ACC112 (cell line): Measurements from ENCODE around the gene HSFX2.
"Not testable (repeated sequence)": the region's sequence is repeated elsewhere in the genome, so short reads cannot be mapped to it uniquely, and the experiment has no call there.

Source experiments
- H2AFZ ChIP-seq: fragments of 200-600 bp; sonication (generic); one replicate; pipeline ENCODE4 v1.6.0; 2017; ENCODE audit warnings: antibody characterized with exemption, low read length; ENCODE audit not compliant: unreplicated experiment
- H3K27ac ChIP-seq: fragments of 200-600 bp; sonication (generic); 2 replicates; pipeline ENCODE4 v1.5.1; 2014; ENCODE audit warnings: low read depth, mild to moderate bottlenecking, antibody characterized with exemption, low read length, moderate library complexity
- H3K27me3 ChIP-seq: fragments of 200-600 bp; sonication (generic); 2 replicates; pipeline ENCODE4 v1.6.1; 2014; ENCODE audit warnings: mild to moderate bottlenecking, antibody characterized with exemption, low read length, moderate library complexity, mixed read lengths; ENCODE audit not compliant: insufficient read depth
- H3K36me3 ChIP-seq: fragments of 200-600 bp; sonication (generic); 2 replicates; pipeline ENCODE4 v1.6.1; 2016; ENCODE audit warnings: mild to moderate bottlenecking, antibody characterized with exemption, low read length, moderate library complexity, mixed read lengths; ENCODE audit not compliant: insufficient read depth
- H3K4me1 ChIP-seq: fragments of 200-600 bp; sonication (generic); one replicate; pipeline ENCODE4 v1.6.1; 2016; ENCODE audit warnings: low read length, mixed read lengths; ENCODE audit not compliant: insufficient read depth, unreplicated experiment, control insufficient read depth
- H3K4me3 ChIP-seq: fragments of 200-600 bp; sonication (generic); 2 replicates; pipeline ENCODE4 v1.5.1; 2014; ENCODE audit warnings: mild to moderate bottlenecking, low read depth, low read length
- H3K79me2 ChIP-seq: fragments of 200-600 bp; sonication (generic); one replicate; pipeline ENCODE4 v1.6.0; 2016; ENCODE audit warnings: low read length; ENCODE audit not compliant: control insufficient read depth, unreplicated experiment, insufficient read depth

The HSFX2 gene

GRCh38 chrX:149590993-149591392, 4.1 kb downstream of the HSFX2 start:
- H2AFZ ChIP-seq, H3K36me3 ChIP-seq, H3K27me3 ChIP-seq, H3K27ac ChIP-seq, H3K79me2 ChIP-seq, H3K4me1 ChIP-seq, H3K4me3 ChIP-seq: not testable (repeated sequence)

- not testable (repeated sequence) for H3K79me2 ChIP-seq, H3K4me1 ChIP-seq, H2AFZ ChIP-seq, H3K27ac ChIP-seq, H3K27me3 ChIP-seq, H3K36me3 ChIP-seq, H3K4me3 ChIP-seq
Observed at GRCh38 chrX:149587359-149587758, 7.8 kb downstream of the HSFX2 start, which contains the start of gene MAGEA9B. MAGEA9B (minus strand) TSS chrX:149587459; CDS start chrX:149583179, 4,280 bp downstream.

GRCh38 chrX:149585631-149586030, 9.5 kb downstream of the HSFX2 start:
- H3K27me3 ChIP-seq, H3K27ac ChIP-seq, H3K36me3 ChIP-seq, H3K4me1 ChIP-seq, H3K79me2 ChIP-seq, H2AFZ ChIP-seq, H3K4me3 ChIP-seq: not testable (repeated sequence)

DNA sequence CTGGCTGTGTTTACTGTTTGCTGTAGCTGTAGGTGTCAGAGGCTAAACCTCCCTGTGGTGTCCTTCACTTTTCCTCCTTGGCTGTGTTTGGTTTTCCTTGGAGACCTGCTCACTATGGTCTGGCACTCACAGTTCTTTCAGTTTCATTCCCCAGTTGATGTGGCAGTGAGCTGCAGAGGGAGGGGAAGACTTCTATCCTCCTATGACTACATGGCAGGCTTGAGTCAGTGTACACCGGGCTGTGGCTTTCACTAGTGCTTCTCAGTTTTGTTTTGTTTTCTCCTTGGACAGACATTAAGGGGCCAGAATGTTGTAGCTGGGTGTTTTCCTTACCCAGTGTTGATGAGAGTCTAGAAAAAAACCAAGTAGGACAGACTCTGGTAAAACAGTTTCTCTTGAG, 21.7 kb downstream of the HSFX2 start:
- H3K4me3 ChIP-seq, H3K36me3 ChIP-seq, H3K27ac ChIP-seq, H2AFZ ChIP-seq, H3K4me1 ChIP-seq, H3K79me2 ChIP-seq, H3K27me3 ChIP-seq: not testable (repeated sequence)

- no peak overlapping the region for H3K27ac ChIP-seq
- H3K79me2 ChIP-seq = no peaks in the 10 kb centered on the region
- no peak overlapping the region for H3K4me3 ChIP-seq
- H2AFZ ChIP-seq = no peak overlapping the region
- H3K36me3 ChIP-seq = no peaks in the 10 kb centered on the region
- peaks cover 4% of the 10 kb centered on the region for H3K4me1 ChIP-seq
- H3K27me3 ChIP-seq = no peaks in the 10 kb centered on the region
Observed at GRCh38 chrX:149572743-149573142, 22.4 kb downstream of the HSFX2 start.

GRCh38 chrX:149571770-149572169, 23.3 kb downstream of the HSFX2 start:
- Histone ChIP-seq H3K27me3 (no peaks in the 10 kb centered on the region), H3K27ac (no peak overlapping the region), H2AFZ (no peak overlapping the region)

DNA sequence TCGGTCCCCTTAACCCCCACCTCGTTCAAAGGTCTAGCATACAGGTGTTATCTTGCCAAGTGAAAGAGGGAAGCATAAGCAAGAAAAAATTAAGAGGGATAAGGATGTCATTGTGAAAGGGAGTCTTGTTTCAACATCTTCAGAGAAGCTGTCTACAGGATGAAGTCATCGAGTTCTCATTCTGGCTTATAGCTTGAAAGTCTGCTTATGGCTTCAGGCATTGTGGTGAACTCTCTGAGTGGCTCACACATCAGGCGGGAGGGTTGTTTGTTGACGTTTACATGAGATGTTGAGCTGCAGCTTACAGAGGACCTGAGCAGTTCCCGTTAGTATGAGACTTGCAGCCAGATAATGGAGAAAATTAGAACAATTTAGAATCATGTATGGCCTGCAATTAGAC, 24.4 kb downstream of the HSFX2 start:
- Histone ChIP-seq H3K36me3 (no peaks in the 10 kb centered on the region), H3K4me3 (no peak overlapping the region), H3K27me3 (no peaks in the 10 kb centered on the region), H3K27ac (no peak overlapping the region), H3K79me2 (no peaks in the 10 kb centered on the region), H3K4me1 (peaks cover 4% of the 10 kb centered on the region), H2AFZ (no peak overlapping the region)

More at GRCh38 chrX:149571770-149572169, 23.3 kb downstream of the HSFX2 start:
- H3K4me3 ChIP-seq = no peak overlapping the region
- H3K79me2 ChIP-seq = no peaks in the 10 kb centered on the region
- H3K36me3 ChIP-seq = no peaks in the 10 kb centered on the region
- peaks cover 4% of the 10 kb centered on the region for H3K4me1 ChIP-seq

- Histone ChIP-seq H3K27me3 (no peaks in the 10 kb centered on the region), H2AFZ (no peak overlapping the region), H3K27ac (no peak overlapping the region), H3K4me1 (peaks cover 4% of the 10 kb centered on the region), H3K79me2 (no peaks in the 10 kb centered on the region), H3K4me3 (no peak overlapping the region), H3K36me3 (no peaks in the 10 kb centered on the region)
Observed at GRCh38 chrX:149569770-149570169, 25.3 kb downstream of the HSFX2 start.

DNA sequence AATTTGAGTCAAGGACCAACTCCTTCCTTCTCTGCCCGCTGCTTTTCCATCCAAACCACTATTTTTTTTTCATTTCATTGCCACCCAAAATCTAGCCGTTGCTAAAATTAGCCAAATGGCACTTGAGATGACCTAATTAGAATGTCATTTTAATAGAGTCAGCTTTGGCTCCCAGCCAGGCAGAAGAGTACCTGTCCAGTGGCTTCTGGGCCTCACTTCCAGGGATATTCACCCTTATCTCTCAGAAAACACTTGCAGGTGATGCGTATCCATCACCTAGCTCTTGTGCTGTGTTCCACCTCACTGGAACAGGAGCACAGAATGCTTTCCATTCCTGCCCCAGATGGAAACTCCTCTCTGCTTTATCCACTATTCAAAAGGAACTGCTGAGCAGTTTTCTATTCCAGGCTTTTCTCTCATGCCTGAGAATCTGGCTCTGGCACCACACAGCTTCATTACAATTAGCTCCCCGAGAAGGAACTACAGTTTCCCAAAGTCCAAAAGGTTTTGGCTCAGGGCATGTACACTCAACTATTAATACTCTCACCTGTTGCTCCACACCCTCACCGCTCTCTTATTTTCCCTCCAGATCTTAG, 26.3 kb downstream of the HSFX2 start:
- Histone ChIP-seq H3K79me2 (no peaks in the 10 kb centered on the region), H3K4me3 (no peak overlapping the region), H3K27ac (no peak overlapping the region), H3K36me3 (no peaks in the 10 kb centered on the region), H3K27me3 (no peaks in the 10 kb centered on the region), H3K4me1 (peaks cover 4% of the 10 kb centered on the region), H2AFZ (no peak overlapping the region)

DNA sequence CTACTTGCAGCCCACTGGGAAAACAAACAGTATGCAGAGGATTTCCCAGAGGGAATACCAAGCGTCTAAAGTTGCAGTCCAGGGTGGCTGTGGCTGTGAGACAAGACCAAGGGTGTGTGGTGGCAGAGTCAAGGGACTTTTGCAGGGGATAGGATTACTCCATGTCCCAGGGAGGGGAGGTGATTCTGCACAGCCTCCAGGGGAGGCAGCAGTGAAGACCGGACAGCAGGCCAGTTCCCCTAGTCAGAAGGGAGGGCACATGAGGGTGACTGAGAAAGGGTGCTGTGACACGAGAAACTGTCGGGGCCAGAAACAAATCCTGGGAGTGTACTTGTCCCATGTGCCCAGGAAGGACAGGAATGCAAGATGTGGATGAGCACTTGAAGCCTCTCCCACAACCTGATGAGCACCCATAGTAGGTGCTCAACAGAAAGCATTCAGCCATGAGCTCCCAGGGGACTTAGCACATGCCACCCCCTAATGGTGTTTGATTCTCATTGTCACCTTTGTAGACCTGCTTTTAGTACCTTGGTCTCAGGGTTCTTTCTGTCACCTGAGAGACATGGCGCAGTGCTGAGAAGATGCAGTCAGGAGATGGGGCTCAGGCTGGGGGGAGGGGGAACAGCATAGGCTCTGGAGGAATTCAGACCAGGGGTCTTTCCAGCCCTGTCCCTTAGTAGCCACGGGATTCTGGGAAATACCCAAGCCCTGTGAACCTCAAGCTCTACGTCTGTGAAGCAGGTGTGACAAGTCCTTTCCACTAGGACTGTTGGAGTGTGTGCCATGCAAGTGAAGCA, 27.3 kb downstream of the HSFX2 start:
- peaks cover 2% of the 10 kb centered on the region for H3K4me1 ChIP-seq

DNA sequence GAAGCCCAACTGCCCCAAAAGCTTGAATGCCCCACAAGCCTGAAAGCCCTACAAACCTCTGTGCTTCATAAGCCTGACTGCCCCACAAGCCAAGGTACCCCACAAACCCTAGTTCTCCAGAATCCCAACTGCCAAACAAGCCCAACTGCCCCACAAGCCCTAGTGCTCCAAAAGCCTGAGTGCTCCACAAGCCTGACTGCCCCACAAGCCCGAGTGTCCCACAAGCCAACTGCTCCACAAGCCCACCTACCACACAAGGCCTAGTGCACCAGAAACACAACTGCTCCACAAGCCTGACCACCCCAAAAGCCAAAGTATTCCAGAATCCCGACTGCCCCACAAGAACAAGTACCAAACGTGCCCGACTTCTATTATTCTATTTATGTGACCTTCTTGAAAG, 31.8 kb downstream of the HSFX2 start:
- Histone ChIP-seq H3K27ac (no peak overlapping the region), H3K79me2 (no peaks in the 10 kb centered on the region), H2AFZ (no peak overlapping the region), H3K36me3 (no peaks in the 10 kb centered on the region), H3K4me3 (no peak overlapping the region), H3K27me3 (no peaks in the 10 kb centered on the region), H3K4me1 (no peaks in the 10 kb centered on the region)

More for the DNA sequence above, 27.3 kb downstream of the HSFX2 start:
- no peak overlapping the region for H3K27ac ChIP-seq
- H3K79me2 ChIP-seq = no peaks in the 10 kb centered on the region
- H3K27me3 ChIP-seq = no peaks in the 10 kb centered on the region
- H2AFZ ChIP-seq = no peak overlapping the region
- no peaks in the 10 kb centered on the region for H3K36me3 ChIP-seq
- H3K4me3 ChIP-seq = no peak overlapping the region
